Measurements from ENCODE around the gene PLXND1.

PLXND1 gene

DNA sequence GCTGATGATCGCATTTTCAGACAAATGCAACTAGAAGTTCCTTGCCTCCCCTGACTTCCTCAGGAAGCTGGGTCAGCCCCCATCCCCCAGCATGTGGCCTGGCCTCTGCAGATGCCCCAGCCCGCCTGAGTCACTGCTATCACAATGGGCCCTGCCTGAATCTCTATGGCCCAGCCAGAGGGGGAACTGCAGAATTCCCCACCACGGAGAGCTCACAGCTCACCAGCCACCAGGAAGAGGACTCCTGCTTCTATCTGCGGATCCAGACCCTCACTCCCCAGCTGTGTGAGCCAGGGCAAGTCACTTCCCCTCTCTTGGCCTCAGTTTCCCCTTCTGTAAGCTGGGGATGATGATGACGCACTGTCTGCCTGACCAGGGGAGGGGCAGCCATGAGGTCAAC is 6.9 kb downstream of the PLXND1 start:
- no peak for DNase-seq

- no peak for DNase-seq
These were observed 7.4 kb downstream of the PLXND1 start for GRCh38 chr3:129599073-129599472.

- DNase-seq, result no peak
These were observed 8.0 kb downstream of the PLXND1 start for GRCh38 chr3:129598484-129598883.

GRCh38 chr3:129598000-129598381 is 8.5 kb downstream of the PLXND1 start:
- DNase-seq, result no peak

- DNase-seq, result no peak
These were observed 9.1 kb downstream of the PLXND1 start for GRCh38 chr3:129597087-129597999.

GRCh38 chr3:129596194-129597086 is 10.0 kb downstream of the PLXND1 start:
- DNase-seq, result no peak

- DNase-seq, result no peak
These were observed 10.8 kb downstream of the PLXND1 start for GRCh38 chr3:129595544-129596193.

DNA sequence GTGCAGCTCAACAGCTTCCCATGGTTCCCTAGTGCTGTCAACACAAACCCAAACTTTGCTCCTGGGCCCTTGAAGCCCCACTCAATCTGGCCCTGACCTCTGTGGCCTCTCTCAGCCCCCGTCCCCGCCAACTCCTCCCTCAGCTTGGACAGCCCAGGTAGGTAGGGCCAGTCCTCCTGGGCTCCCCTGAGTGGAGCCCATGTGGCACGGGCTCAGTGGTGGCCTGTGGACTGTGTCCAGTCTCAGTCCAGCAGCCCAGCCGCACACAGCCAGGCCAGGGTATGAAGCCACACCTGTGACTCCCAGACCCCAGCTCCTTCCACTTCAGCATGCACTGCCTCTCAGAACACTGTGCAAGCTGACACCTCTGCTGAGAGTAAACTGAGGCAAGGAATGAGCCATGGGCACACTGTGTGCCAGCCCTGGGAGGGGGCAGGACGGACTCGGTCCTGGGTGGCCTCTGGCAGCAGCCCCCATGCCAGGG is 11.5 kb downstream of the PLXND1 start:
- no peak for DNase-seq

DNA sequence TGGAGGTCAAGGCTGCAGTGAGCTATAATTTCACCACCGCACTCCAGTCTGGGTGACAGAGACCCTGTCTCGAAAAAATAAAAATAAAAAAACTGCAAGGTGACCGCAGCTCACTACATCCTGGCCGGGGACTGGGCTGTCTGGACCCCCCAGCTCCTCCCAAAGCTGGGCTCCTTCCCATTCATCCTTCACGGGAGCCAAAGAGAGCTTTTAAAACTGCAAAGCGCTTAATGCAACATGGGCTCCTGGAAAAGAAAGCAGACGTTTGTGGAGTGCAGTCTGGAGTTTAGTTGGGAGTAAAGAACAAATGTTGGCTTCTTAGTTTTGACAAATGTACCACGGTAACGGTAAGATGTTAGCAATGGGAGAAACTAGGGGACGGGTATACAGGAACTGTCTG is 12.1 kb downstream of the PLXND1 start:
- no peak for DNase-seq

- no peak for DNase-seq
These were observed 12.7 kb downstream of the PLXND1 start for GRCh38 chr3:129593595-129594339.

DNA sequence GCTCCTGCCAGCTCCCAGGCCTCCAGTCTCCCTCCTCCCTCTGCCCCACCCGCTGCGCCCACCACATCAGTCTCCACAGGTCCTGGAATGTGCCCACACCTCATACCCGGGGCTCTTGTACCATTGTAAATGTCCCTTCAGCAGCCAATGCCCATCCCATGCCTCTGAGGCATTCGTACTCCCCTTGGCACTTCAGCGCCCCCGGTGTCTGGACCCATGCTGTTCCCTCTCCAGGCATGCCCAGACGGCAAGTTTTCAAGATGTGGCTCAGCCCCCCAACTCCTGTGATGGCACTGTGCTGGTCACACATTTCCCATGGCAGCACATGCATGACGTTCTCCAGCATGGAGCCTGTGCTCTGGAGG is 13.3 kb downstream of the PLXND1 start:
- DNase-seq, result no peak

DNA sequence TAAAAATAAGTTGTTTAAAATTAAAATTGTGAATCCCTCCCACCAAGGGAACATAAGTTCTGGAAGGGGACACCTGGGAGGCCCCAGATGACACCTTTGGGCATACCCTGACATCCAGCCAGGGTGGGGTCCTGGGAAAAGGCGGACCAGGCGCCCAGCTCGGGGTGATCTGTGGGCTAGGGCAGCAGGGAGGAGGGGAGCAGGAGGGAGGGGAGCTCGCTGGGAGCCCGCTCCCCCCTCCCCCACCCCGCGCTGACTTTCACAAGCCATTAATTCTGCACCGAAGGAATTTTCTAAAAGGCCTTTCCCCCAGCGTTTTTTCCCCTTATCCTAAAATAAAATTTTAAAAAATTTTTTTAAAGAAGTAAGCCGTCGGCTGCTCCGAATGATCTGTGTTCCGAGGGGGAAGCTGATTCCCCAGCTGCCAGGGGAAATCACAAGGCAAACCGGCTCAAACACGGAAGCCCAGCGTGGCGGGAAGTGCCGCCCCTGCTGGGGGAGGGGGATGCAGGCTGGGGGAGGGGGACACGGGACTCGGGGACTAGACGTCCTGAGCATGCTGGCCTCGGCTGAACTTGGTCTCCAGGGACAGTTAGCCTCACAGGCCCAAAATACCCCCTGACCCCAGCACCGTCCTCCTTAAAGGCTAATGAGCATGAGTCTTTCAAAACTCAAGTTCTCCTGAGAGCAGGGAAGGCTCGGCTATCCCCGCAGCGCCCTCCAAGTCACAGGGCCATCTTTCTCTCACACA is 13.9 kb downstream of the PLXND1 start:
- DNase-seq, result no peak

- DNase-seq, result no peak
These were observed 14.5 kb downstream of the PLXND1 start for GRCh38 chr3:129591932-129592331.

DNA sequence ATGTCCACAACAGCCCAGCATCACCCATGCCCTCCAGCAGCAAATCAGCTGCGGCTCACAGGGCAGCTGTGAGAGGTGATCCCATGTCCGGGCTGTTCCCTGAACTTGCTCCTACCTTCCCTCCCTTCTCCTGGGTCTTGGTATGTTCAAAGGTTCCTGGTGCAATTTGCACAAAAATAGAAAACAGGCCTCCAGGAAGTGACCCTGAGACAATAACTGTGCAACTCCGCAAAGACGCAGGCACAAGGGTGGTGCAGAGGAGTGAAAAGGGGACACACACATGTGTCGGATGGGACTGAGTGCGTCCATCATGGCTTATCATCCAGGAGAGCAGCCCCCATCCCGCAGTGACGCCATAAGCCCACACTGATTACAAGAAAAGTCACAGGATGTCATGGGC is 16.3 kb downstream of the PLXND1 start:
- DNase-seq, result no peak

- no peak for DNase-seq
These were observed 18.8 kb downstream of the PLXND1 start for GRCh38 chr3:129587566-129588210.

- DNase-seq, result no peak
These were observed 19.6 kb downstream of the PLXND1 start for GRCh38 chr3:129586746-129587430.

- DNase-seq, result no peak
These were observed 20.4 kb downstream of the PLXND1 start for GRCh38 chr3:129585949-129586657.

GRCh38 chr3:129584631-129585030 is 21.8 kb downstream of the PLXND1 start:
- DNase-seq, result no peak

DNA sequence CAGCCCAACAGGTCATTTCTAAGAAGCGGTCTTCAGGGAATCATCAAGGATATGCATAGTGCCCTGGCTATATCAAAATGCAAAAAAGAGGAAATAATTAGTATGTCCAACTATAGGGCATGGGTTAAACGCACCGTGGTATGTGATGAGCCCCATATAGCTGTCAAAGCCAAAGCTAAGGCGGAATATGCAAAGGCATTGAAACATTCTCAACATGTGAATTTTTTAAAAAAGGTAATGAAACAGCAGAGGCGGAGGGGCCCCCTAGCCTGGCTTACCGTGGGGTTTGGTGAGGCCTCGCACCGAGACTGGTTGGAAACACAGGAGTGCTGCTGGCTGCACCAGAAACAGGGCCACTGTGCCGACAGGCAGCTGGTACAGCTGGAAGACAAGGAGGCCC is 23.2 kb downstream of the PLXND1 start:
- no peak for DNase-seq

GRCh38 chr3:129582799-129583198 is 23.7 kb downstream of the PLXND1 start:
- DNase-seq, result no peak

All from NCI-H1930 (cell line).